Measurements from ENCODE around the gene PLCB3. TPM values are rescaled to one million over a fixed set of nuclear protein-coding genes. Genes with fewer than 3 reads are reported as not detected.

Gene PLCB3
- total and polyA plus RNA-seq, 2 experiments from 2014 or later, result 28.1 to 103 TPM

DNA sequence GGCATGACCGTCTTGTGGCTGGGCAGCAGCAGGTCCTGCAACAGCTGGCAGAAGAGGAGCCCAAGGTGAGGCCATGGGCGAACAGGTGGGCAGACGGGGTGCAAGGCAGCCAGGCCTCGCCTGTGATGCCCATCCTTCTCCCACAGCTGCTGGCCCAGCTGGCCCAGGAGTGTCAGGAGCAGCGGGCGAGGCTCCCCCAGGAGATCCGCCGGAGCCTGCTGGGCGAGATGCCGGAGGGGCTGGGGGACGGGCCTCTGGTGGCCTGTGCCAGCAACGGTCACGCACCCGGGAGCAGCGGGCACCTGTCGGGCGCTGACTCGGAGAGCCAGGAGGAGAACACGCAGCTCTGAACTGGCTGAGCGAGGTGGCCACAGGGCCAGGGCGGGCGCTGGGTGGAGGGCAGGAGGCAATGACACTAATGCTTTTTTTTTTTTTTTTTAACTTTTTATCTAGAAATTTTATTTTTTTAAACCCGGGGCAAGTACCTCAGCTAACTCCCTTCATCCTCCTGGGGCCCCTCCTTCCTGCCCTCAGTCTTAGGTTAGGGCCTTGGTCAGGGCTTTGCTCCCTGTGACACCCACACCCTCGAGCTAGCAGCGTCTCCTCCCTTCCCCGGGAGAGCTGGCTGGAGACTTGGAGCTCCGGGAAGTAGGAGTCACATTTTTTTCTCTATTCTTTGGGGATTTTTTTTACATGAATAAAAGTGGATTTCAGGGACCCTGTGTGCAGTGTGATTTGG is 16.0 kb downstream of the PLCB3 start (continued):
- TF ChIP-seq, protein P1, sequence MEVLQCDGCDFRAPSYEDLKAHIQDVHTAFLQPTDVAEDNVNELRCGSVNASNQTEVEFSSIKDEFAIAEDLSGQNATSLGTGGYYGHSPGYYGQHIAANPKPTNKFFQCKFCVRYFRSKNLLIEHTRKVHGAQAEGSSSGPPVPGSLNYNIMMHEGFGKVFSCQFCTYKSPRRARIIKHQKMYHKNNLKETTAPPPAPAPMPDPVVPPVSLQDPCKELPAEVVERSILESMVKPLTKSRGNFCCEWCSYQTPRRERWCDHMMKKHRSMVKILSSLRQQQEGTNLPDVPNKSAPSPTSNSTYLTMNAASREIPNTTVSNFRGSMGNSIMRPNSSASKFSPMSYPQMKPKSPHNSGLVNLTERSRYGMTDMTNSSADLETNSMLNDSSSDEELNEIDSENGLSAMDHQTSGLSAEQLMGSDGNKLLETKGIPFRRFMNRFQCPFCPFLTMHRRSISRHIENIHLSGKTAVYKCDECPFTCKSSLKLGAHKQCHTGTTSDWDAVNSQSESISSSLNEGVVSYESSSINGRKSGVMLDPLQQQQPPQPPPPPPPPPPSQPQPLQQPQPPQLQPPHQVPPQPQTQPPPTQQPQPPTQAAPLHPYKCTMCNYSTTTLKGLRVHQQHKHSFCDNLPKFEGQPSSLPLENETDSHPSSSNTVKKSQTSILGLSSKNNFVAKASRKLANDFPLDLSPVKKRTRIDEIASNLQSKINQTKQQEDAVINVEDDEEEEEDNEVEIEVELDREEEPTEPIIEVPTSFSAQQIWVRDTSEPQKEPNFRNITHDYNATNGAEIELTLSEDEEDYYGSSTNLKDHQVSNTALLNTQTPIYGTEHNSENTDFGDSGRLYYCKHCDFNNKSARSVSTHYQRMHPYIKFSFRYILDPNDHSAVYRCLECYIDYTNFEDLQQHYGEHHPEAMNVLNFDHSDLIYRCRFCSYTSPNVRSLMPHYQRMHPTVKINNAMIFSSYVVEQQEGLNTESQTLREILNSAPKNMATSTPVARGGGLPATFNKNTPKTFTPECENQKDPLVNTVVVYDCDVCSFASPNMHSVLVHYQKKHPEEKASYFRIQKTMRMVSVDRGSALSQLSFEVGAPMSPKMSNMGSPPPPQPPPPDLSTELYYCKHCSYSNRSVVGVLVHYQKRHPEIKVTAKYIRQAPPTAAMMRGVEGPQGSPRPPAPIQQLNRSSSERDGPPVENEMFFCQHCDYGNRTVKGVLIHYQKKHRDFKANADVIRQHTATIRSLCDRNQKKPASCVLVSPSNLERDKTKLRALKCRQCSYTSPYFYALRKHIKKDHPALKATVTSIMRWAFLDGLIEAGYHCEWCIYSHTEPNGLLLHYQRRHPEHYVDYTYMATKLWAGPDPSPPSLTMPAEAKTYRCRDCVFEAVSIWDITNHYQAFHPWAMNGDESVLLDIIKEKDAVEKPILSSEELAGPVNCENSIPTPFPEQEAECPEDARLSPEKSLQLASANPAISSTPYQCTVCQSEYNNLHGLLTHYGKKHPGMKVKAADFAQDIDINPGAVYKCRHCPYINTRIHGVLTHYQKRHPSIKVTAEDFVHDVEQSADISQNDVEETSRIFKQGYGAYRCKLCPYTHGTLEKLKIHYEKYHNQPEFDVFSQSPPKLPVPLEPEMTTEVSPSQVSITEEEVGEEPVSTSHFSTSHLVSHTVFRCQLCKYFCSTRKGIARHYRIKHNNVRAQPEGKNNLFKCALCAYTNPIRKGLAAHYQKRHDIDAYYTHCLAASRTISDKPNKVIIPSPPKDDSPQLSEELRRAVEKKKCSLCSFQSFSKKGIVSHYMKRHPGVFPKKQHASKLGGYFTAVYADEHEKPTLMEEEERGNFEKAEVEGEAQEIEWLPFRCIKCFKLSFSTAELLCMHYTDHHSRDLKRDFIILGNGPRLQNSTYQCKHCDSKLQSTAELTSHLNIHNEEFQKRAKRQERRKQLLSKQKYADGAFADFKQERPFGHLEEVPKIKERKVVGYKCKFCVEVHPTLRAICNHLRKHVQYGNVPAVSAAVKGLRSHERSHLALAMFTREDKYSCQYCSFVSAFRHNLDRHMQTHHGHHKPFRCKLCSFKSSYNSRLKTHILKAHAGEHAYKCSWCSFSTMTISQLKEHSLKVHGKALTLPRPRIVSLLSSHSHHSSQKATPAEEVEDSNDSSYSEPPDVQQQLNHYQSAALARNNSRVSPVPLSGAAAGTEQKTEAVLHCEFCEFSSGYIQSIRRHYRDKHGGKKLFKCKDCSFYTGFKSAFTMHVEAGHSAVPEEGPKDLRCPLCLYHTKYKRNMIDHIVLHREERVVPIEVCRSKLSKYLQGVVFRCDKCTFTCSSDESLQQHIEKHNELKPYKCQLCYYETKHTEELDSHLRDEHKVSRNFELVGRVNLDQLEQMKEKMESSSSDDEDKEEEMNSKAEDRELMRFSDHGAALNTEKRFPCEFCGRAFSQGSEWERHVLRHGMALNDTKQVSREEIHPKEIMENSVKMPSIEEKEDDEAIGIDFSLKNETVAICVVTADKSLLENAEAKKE (CRISPR knock-in tag; IDR thresholded peaks at IDR 0.05), result no peak
- no peak for TF ChIP-seq STAT1 (IDR thresholded peaks at IDR 0.05; ENCODE audit: unreplicated experiment)
- TF ChIP-seq ZNF331 (CRISPR knock-in tag; IDR thresholded peaks at IDR 0.05; ENCODE audit: low read depth), result no peak
- TF ChIP-seq, protein P2, sequence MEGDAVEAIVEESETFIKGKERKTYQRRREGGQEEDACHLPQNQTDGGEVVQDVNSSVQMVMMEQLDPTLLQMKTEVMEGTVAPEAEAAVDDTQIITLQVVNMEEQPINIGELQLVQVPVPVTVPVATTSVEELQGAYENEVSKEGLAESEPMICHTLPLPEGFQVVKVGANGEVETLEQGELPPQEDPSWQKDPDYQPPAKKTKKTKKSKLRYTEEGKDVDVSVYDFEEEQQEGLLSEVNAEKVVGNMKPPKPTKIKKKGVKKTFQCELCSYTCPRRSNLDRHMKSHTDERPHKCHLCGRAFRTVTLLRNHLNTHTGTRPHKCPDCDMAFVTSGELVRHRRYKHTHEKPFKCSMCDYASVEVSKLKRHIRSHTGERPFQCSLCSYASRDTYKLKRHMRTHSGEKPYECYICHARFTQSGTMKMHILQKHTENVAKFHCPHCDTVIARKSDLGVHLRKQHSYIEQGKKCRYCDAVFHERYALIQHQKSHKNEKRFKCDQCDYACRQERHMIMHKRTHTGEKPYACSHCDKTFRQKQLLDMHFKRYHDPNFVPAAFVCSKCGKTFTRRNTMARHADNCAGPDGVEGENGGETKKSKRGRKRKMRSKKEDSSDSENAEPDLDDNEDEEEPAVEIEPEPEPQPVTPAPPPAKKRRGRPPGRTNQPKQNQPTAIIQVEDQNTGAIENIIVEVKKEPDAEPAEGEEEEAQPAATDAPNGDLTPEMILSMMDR (conservative IDR thresholded peaks at IDR 0.05; ENCODE audit: low read depth in 2 of 2), result no peak
